Trophoblast cell (in vitro differentiated cells and primary cell): Measurements from ENCODE around the gene SPATC1L.

Source experiments
- DNase-seq, 2 donors: peaks; one replicate each; pipeline ENCODE4 v3.0.0-alpha.2; 2016
- H2AFZ ChIP-seq: 2 replicates; pipeline ENCODE4 v1.6.1; 2013; ENCODE audit warnings: low read length, moderate library complexity, mild to moderate bottlenecking; ENCODE audit not compliant: insufficient read depth, poor library complexity
- H2AK5ac ChIP-seq: 2 replicates; pipeline ENCODE4 v1.6.1; 2013; ENCODE audit warnings: mild to moderate bottlenecking, low read length
- H2BK120ac ChIP-seq: 2 replicates; pipeline ENCODE4 v1.6.1; 2013; ENCODE audit warnings: low read length, mild to moderate bottlenecking, moderate library complexity; ENCODE audit not compliant: insufficient read depth, poor library complexity
- H2BK12ac ChIP-seq: 2 replicates; pipeline ENCODE4 v1.6.1; 2013; ENCODE audit warnings: mild to moderate bottlenecking, low read length, moderate library complexity
- H2BK5ac ChIP-seq: 2 replicates; pipeline ENCODE4 v1.6.1; 2013; ENCODE audit warnings: low read length, low read depth, moderate library complexity, mild to moderate bottlenecking; ENCODE audit not compliant: poor library complexity
- H3K14ac ChIP-seq: 2 replicates; pipeline ENCODE4 v1.6.1; 2013; ENCODE audit warnings: mild to moderate bottlenecking, low read length
- H3K18ac ChIP-seq: 2 replicates; pipeline ENCODE4 v1.6.1; 2013; ENCODE audit warnings: mild to moderate bottlenecking, low read length
- H3K23ac ChIP-seq: 2 replicates; pipeline ENCODE4 v1.6.1; 2013; ENCODE audit warnings: low read length
- H3K27ac ChIP-seq: 2 replicates; pipeline ENCODE4 v1.5.1; 2013; ENCODE audit warnings: low read depth, mild to moderate bottlenecking, inconsistent platforms, low read length, moderate library complexity
- H3K27me3 ChIP-seq: 2 replicates; pipeline ENCODE4 v1.6.1; 2013; ENCODE audit warnings: inconsistent platforms, mild to moderate bottlenecking, low read length, moderate library complexity; ENCODE audit not compliant: insufficient read depth
- H3K36me3 ChIP-seq, 2 experiments: 1 replicate in 1 of 2; 2 replicates in 1 of 2; pipeline ENCODE4 v1.6.1; 2013; ENCODE audit warnings: low read length in 2 of 2, mild to moderate bottlenecking in 2 of 2, moderate library complexity in 1 of 2; ENCODE audit not compliant: insufficient read depth in 2 of 2, control insufficient read depth in 1 of 2
- H3K4ac ChIP-seq: 2 replicates; pipeline ENCODE4 v1.6.1; 2013; ENCODE audit warnings: low read depth, mild to moderate bottlenecking, low read length, moderate library complexity
- H3K4me1 ChIP-seq, 2 experiments: 1 replicate in 1 of 2; 2 replicates in 1 of 2; pipeline ENCODE4 v1.6.1; 2013; ENCODE audit warnings: low read length in 2 of 2, mild to moderate bottlenecking in 2 of 2, moderate library complexity in 1 of 2; ENCODE audit not compliant: insufficient read depth in 2 of 2, control insufficient read depth in 1 of 2
- H3K4me2 ChIP-seq: 2 replicates; pipeline ENCODE4 v1.6.1; 2013; ENCODE audit warnings: inconsistent platforms, mild to moderate bottlenecking, low read length, moderate library complexity
- H3K4me3 ChIP-seq: 2 replicates; pipeline ENCODE4 v1.5.1; 2013; ENCODE audit warnings: mild to moderate bottlenecking, low read depth, low read length, inconsistent platforms
- H3K79me1 ChIP-seq: one replicate; pipeline ENCODE4 v1.6.1; 2013; ENCODE audit warnings: low read length
- H3K79me2 ChIP-seq: 2 replicates; pipeline ENCODE4 v1.6.1; 2013; ENCODE audit warnings: low read length, mild to moderate bottlenecking; ENCODE audit not compliant: control insufficient read depth, insufficient read depth, poor library complexity
- H3K9ac ChIP-seq: 2 replicates; pipeline ENCODE4 v1.6.1; 2013; ENCODE audit warnings: mild to moderate bottlenecking, low read length
- H3K9me3 ChIP-seq: 2 replicates; pipeline ENCODE4 v1.6.1; 2013; ENCODE audit warnings: low read depth, mild to moderate bottlenecking, control low read depth, inconsistent platforms, low read length; ENCODE audit not compliant: insufficient read depth
- H4K12ac ChIP-seq: 2 replicates; pipeline ENCODE4 v1.6.1; 2013; ENCODE audit warnings: low read depth, mild to moderate bottlenecking, low read length, moderate library complexity
- H4K8ac ChIP-seq: 2 replicates; pipeline ENCODE4 v1.6.1; 2013; ENCODE audit warnings: low read depth, mild to moderate bottlenecking, low read length, moderate library complexity
- H4K91ac ChIP-seq: one replicate; pipeline ENCODE4 v1.6.1; 2013; ENCODE audit warnings: low read depth, mild to moderate bottlenecking, low read length, moderate library complexity
- WGBS: extraction: QIAGEN DNeasy Blood & Tissue Kit; methylation state at CpG from one replicate; pipeline ENCODE4 v1.1.7; 2013; ENCODE audit warnings: missing lambda C conversion rate; ENCODE audit not compliant: insufficient read length, insufficient coverage; ENCODE audit errors: extremely low coverage; 5-methylcytosine and 5-hydroxymethylcytosine counted together

The SPATC1L gene

DNA sequence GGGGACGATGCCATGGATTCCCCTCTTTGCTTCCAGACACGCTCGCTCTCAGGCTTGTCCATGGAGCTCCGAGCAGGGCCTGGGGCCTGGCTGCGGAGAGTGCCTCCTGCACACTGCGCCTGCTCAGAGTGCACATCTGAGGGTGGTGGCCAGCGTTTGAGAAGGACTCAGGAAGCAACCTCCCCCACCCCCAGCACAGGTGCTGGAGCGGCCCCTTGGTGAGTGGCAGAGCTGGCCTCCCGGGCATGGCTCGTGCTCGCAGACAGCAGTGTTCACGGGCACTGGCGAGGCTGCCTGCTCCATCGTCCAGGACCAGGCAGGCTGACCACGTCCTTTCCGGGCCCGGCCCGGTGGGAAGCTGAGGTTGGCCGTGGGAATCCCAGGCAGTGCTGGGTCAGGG, 2.8 kb downstream of the SPATC1L start:
- no CpG with 5 or more reads among the region's 19 CpGs for WGBS
- H3K4me2 ChIP-seq: no peak overlapping the region
- no peaks in the 10 kb centered on the region for H3K27me3 ChIP-seq
- peaks cover 2% of the 10 kb centered on the region for H3K9me3 ChIP-seq
- no peak overlapping the region for H4K8ac ChIP-seq
- no peak overlapping the region for H4K12ac ChIP-seq
- no peak overlapping the region for H2AFZ ChIP-seq
- no peak overlapping the region for H2BK5ac ChIP-seq
- peaks cover 8% of the 10 kb centered on the region for H3K79me1 ChIP-seq
- H3K4ac ChIP-seq: no peak overlapping the region
- no peak for DNase-seq
- no peaks in the 10 kb centered on the region for H3K36me3 ChIP-seq
- H3K4me1 ChIP-seq: peaks cover 6 to 7% of the 10 kb centered on the region in 2 experiments
- H3K14ac ChIP-seq: no peak overlapping the region
- H3K4me3 ChIP-seq: no peak overlapping the region
- H2BK12ac ChIP-seq: no peak overlapping the region
- no peak overlapping the region for H3K27ac ChIP-seq
- H3K23ac ChIP-seq: no peak overlapping the region
- no peak overlapping the region for H2BK120ac ChIP-seq
- no peak overlapping the region for H3K18ac ChIP-seq
- H3K9ac ChIP-seq: no peak overlapping the region
- H3K79me2 ChIP-seq: peaks cover 6% of the 10 kb centered on the region
- H2AK5ac ChIP-seq: no peak overlapping the region
- H4K91ac ChIP-seq: no peak overlapping the region

DNA sequence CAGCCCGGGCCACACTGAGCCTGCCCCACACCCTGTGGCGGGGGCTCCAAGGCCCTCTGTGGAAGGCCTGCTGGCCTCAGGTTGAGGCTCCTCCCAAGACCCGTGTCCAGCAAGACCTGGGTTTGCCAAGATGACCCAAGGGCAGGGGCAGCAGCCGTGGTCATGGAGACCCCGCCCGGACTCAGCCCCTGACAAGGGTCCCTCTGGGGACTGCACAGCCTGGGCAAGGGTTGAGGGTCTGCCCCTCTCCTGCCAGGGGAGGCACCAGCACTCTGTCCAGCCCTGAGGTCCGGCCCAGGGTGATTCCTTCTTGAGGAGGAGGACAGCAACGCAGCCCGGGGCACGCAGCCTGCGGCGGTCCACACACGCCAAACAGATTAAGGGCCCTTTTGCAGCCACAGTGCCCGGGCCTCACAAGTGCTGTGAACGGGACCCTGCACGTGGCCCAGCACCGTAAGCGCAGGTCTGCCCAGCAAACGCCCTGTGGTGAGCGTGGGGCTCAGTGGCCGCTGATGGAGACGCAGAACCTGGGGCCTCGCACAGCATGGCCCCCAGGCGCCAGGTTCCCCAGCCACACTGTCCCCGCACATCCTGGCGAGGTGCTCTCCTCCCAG, 3.4 kb downstream of the SPATC1L start:
- Histone ChIP-seq H3K4me1 (peaks cover 6 to 7% of the 10 kb centered on the region in 2 experiments), H3K27ac (no peak overlapping the region), H2BK120ac (no peak overlapping the region), H4K8ac (no peak overlapping the region), H3K79me2 (peaks cover 6% of the 10 kb centered on the region), H2AFZ (no peak overlapping the region), H3K36me3 (no peaks in the 10 kb centered on the region), H2AK5ac (no peak overlapping the region), H2BK12ac (no peak overlapping the region), H4K12ac (no peak overlapping the region), H4K91ac (no peak overlapping the region), H3K18ac (no peak overlapping the region), H3K23ac (no peak overlapping the region), H3K9ac (no peak overlapping the region), H2BK5ac (no peak overlapping the region), H3K14ac (no peak overlapping the region), H3K4me2 (no peak overlapping the region), H3K4me3 (no peak overlapping the region), H3K4ac (no peak overlapping the region), H3K79me1 (peaks cover 8% of the 10 kb centered on the region), H3K9me3 (peaks cover 2% of the 10 kb centered on the region), H3K27me3 (no peaks in the 10 kb centered on the region)
- WGBS: no CpG with 5 or more reads among the region's 26 CpGs
- DNase-seq: no peak

DNA sequence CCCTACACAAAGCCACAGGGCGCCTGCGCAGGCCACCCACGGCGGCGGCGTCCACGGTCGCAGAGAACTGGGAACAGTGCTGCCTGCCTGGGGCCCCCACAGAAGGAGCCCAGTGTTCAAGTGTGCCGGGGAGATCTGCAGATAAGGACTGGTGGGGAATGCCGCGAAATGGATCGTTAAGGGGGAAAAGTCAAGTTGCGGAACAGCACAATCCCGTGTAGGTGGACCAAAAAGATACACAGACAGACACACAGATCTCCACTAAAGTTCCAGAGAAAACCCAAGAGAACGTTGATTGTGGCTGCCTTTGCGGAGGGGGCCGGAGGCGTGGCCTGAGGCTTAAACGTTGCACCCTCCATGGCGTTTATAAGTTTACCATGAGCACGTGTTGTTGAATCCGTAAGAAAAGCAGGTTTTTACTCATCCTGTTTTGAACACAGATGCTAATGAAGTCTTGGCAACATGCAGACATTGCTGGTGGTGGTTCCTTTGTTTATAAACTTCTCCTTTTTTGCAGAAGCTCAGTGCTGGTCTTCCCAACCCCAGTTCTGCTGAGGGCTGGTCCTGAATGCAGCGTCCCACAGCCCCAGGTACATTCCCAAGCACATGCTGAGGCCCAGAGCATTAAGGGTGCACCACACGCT, 4.1 kb downstream of the SPATC1L start:
- Histone ChIP-seq H3K4ac (no peak overlapping the region), H2AFZ (no peak overlapping the region), H3K9ac (no peak overlapping the region), H3K27me3 (no peaks in the 10 kb centered on the region), H3K4me1 (peaks cover 6 to 7% of the 10 kb centered on the region in 2 experiments), H2AK5ac (no peak overlapping the region), H2BK12ac (no peak overlapping the region), H4K12ac (no peak overlapping the region), H3K4me3 (no peak overlapping the region), H3K18ac (no peak overlapping the region), H4K91ac (no peak overlapping the region), H4K8ac (no peak overlapping the region), H3K23ac (no peak overlapping the region), H3K27ac (no peak overlapping the region), H2BK5ac (no peak overlapping the region), H3K79me1 (peaks cover 8% of the 10 kb centered on the region), H3K36me3 (no peaks in the 10 kb centered on the region), H3K79me2 (peaks cover 6% of the 10 kb centered on the region), H3K9me3 (peaks cover 2% of the 10 kb centered on the region), H2BK120ac (no peak overlapping the region), H3K14ac (no peak overlapping the region), H3K4me2 (no peak overlapping the region)
- DNase-seq: no peak
- WGBS: no CpG with 5 or more reads among the region's 24 CpGs

GRCh38 chr21:46179708-46180078, 4.6 kb downstream of the SPATC1L start:
- Histone ChIP-seq H3K23ac (no peak overlapping the region), H3K9me3 (peaks cover 2% of the 10 kb centered on the region)

More at GRCh38 chr21:46179708-46180078, 4.6 kb downstream of the SPATC1L start:
- no peak overlapping the region for H3K4me3 ChIP-seq
- H3K79me1 ChIP-seq: peaks cover 6% of the 10 kb centered on the region
- H2AK5ac ChIP-seq: no peak overlapping the region
- no peak overlapping the region for H3K18ac ChIP-seq
- H3K79me2 ChIP-seq: peaks cover 4% of the 10 kb centered on the region
- no peak overlapping the region for H3K27ac ChIP-seq
- no peak overlapping the region for H4K8ac ChIP-seq
- H2BK12ac ChIP-seq: no peak overlapping the region
- no peak overlapping the region for H3K4ac ChIP-seq
- DNase-seq: no peak
- H3K27me3 ChIP-seq: no peaks in the 10 kb centered on the region
- peaks cover 6 to 7% of the 10 kb centered on the region in 2 experiments for H3K4me1 ChIP-seq
- peak overlapping the region; percentile 8 for H4K12ac ChIP-seq
- no peak overlapping the region for H2BK5ac ChIP-seq
- WGBS: no CpG with 5 or more reads among the region's 17 CpGs
- H3K36me3 ChIP-seq: no peaks in the 10 kb centered on the region
- H3K14ac ChIP-seq: no peak overlapping the region
- no peak overlapping the region for H4K91ac ChIP-seq
- H2BK120ac ChIP-seq: no peak overlapping the region
- no peak overlapping the region for H2AFZ ChIP-seq
- H3K9ac ChIP-seq: no peak overlapping the region
- H3K4me2 ChIP-seq: no peak overlapping the region
